IPS-NIHi7 (cell line): ENCODE results near the gene SNRNP70.
"Not testable (repeated sequence)": the region's sequence is repeated elsewhere in the genome, so short reads cannot be mapped to it uniquely, and the experiment has no call there.

Source experiments
- DNase-seq: peaks from one replicate; pipeline ENCODE4 v3.0.0; 2012; ENCODE audit warnings: mixed read lengths; ENCODE audit errors: extremely low spot score

The SNRNP70 gene

DNA sequence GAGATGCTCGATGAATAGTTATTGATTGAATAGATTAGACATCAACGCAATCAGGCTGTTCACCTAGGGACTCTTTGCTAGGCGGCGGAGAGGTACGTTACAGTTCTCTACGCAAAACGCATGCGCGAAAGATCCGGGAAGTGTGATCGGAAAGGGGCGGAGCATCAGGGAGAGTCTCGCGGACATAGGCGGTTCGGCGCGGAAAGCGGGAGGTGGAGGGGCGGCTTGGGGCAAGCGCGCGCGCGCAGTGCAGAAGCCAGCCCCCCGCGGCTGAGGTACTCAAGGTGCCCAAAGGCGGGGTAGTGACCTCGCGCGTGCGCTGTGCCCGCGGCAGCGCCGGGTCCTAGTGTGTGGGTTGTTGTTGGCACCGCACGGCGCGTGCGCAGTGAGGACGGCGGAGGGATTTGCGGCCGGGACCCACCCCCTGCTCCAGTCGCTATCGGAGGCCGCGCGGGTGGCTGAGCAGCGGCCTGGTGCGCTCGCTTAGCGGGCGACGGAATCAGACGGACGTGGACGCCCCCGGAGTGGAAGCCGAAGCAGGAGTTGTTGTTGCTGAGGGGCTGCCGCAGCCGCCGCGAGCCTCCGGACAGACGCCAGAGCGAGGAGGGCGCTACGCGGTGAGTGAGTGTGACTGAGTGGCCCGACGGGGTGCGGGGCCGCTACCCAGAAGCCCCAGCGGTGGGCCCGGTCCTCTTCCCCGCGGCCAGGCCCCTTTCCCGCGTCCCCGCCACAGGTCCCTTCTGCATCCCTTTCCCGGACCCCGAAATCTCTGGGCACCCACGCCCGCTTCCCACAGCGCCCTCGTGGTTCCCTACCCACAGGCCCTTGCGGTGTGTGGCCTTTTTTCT lies at the start of gene SNRNP70:
Gene SNRNP70 (plus strand): TSS at position 432 of the 848 bp plus-strand sequence. CDS start 964 bp downstream, outside the sequence.
- DNase-seq = peak; percentile 99

- DNase-seq = peak; percentile 54
These were observed 48.4 kb upstream of the SNRNP70 start, which contains the start of gene CGB1 for GRCh38 chr19:49036815-49037214. Gene CGB1, minus strand, starts transcription at chr19:49036895. Its CDS starts 184 bp downstream, at chr19:49036711.

DNA sequence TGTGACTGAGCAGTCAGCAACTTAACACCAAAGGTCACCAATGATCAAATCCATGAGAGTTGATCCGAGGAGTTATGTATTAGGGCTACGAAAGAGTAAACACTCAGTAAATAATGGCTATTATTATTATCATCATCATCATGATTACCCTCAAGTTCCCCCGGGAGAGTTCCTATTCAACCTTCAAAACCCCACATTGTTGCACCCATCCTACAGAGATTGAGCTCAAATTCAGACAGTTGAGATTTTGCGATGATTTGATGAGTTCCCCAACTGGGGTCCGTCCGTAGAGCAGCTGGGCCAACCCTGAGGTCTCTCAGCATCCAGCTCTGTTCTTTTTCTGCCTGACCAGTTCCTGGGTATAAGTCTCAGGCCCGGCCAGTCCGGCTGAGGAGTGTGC lies 47.1 kb upstream of the SNRNP70 start:
- DNase-seq = not testable (repeated sequence)

- not testable (repeated sequence) for DNase-seq
These were observed 46.5 kb upstream of the SNRNP70 start for GRCh38 chr19:49038557-49039276.

GRCh38 chr19:49039736-49040135 lies 45.5 kb upstream of the SNRNP70 start:
- not testable (repeated sequence) for DNase-seq

DNA sequence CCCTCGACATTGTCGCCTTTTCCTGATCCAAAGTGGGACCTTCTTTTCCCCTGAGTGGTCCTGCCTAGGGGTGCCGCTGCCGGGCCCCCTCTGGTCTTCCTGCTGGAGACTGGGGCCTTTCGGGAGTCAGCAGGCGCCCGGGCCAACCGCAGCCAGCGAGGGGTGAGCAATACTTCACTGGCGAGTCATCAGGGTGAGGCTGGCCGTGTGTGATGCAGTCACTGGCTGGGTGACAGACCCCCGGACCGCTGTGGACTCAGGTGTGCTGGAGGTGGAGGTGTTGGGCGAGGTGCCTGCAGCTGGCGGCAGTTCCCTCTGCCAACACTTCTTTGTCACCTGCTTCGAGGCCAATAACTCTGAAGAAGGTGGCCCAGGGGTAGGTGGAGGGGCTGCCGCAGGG lies 43.1 kb upstream of the SNRNP70 start:
- no peak for DNase-seq

- not testable (repeated sequence) for DNase-seq
These were observed 42.6 kb upstream of the SNRNP70 start for GRCh38 chr19:49042666-49043065.

GRCh38 chr19:49043548-49043947 lies 41.7 kb upstream of the SNRNP70 start, which contains the start of gene CGB5:
Gene CGB5, plus strand, starts transcription at chr19:49043848. Its CDS starts 362 bp downstream, at chr19:49044210.
- not testable (repeated sequence) for DNase-seq

GRCh38 chr19:49049011-49049410 lies 36.2 kb upstream of the SNRNP70 start, which contains the start of gene CGB8:
Gene CGB8, minus strand, starts transcription at chr19:49049111. Its CDS starts 372 bp downstream, at chr19:49048739.
- not testable (repeated sequence) for DNase-seq

- DNase-seq = not testable (repeated sequence)
These were observed 35.4 kb upstream of the SNRNP70 start for GRCh38 chr19:49049834-49050233.

GRCh38 chr19:49050376-49051033 lies 34.7 kb upstream of the SNRNP70 start:
- not testable (repeated sequence) for DNase-seq

- peak; percentile 83 for DNase-seq
These were observed 28.9 kb upstream of the SNRNP70 start for GRCh38 chr19:49056101-49056901.

- not testable (repeated sequence) for DNase-seq
These were observed 28.2 kb upstream of the SNRNP70 start for GRCh38 chr19:49056902-49057596.

- DNase-seq = peak; percentile 81
These were observed 27.5 kb upstream of the SNRNP70 start, which contains the start of gene CGB7 for GRCh38 chr19:49057636-49058234. Gene CGB7, minus strand, starts transcription at chr19:49057749. Its CDS starts 2,374 bp downstream, at chr19:49055375.

DNA sequence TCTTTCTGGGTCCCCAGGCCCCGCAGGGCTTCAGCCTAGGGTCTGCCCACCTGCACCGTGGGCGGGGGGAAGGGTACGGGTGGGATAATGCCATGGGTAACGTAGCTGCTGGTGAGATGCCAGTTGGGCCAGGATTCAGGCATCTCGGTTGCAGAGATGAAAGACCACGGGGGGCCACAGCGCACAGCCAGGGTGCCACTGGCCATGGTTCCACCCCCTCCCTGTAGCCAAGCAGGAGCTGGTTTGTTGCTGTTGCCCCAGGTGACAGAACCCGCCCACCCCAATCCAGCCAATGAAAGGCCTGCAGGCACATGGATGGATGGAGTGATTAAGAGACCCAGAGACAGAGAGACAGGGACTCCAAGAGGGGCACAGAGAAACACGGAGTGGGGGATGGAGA lies 26.7 kb upstream of the SNRNP70 start:
- peak; percentile 40 for DNase-seq

DNA sequence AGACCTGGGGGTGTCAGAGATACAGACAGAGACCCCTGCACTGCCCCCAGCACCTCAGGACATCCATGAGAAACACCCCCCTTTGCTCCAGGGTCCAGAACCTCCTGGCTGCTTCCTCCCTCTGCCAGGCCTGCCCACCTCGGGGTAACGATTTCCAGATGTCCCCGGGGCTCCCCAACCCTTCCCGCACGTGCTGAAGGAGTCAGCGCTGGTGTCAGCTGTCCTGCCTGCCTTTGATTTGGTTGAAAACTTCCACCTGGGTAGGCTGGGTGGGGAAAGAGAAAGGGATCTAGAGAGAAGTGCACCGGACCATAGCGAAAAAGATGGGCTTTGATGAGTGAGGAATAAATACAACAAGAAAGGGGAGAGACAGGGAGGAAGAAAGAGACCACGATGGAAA lies 26.2 kb upstream of the SNRNP70 start:
- no peak for DNase-seq

DNA sequence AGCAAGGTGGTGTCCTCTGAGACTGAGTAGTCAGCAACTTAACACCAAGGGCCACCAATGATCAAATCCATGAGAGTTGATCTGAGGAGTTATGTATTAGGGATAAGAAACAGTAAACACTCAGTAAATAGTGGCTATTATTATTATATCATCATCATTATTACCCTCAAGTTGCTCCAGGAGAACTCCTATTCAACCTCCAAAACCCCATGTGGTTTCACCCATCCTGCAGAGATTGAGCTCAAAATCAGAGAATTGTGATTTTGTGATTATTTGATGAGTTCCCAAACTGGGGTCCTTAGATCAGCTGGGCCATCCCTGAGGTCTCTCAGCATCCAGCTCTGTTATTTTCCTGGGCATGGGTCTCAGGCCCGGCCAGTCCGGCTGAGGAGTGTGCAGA lies 24.3 kb upstream of the SNRNP70 start:
- no peak for DNase-seq

- no peak for DNase-seq
These were observed 23.8 kb upstream of the SNRNP70 start for GRCh38 chr19:49061445-49061844.

DNA sequence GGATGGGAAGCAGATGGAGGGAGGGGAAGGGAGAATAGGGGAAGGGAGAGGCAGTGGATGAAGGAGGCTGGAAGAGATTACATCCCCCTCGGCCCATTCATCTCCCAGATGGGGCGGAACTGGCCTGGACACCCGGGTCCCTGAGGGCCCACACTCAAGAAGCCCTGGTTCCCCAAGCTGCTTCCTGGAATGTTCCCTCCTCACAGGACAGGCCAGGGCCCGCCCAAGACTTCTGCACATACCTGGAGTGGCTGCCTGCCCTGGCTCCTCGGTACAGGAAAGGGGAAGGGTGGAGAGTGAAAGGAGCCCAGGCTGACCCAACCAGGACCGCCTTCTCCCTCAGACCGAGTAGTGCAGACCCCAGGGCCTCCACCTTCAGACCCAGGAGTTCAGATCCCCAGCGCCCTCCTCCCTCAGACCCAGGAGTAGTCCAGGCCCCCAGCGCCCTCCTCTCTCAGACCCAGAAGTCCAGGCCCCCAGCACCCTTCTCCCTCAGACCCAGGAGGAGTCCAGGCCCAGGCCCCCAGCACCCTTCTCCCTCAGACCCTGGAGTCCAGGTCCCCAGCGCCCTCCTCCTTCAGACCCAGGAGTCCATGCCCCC lies 21.1 kb upstream of the SNRNP70 start:
- no peak for DNase-seq
